GM12875 (cell line): Measurements from ENCODE around the gene UMAD1.

Experiments used
- H3K4me3 ChIP-seq: one replicate; pipeline ENCODE4 v1.5.1; 2011; ENCODE audit warnings: low read depth, low read length, control low read depth
- TF ChIP-seq, protein P1 (sequence below): IDR thresholded peaks from 2 replicates; pipeline ENCODE4 v1.5.1; 2011; ENCODE audit warnings: low read depth, mild to moderate bottlenecking, control low read depth, inconsistent platforms, low read length, moderate library complexity, borderline replicate concordance; ENCODE audit not compliant: insufficient read depth

The UMAD1 gene

GRCh38 chr7:7805511-7806153 lies 165.1 kb downstream of the UMAD1 start:
- H3K4me3 ChIP-seq: no peak overlapping the region
- TF ChIP-seq, protein P1, sequence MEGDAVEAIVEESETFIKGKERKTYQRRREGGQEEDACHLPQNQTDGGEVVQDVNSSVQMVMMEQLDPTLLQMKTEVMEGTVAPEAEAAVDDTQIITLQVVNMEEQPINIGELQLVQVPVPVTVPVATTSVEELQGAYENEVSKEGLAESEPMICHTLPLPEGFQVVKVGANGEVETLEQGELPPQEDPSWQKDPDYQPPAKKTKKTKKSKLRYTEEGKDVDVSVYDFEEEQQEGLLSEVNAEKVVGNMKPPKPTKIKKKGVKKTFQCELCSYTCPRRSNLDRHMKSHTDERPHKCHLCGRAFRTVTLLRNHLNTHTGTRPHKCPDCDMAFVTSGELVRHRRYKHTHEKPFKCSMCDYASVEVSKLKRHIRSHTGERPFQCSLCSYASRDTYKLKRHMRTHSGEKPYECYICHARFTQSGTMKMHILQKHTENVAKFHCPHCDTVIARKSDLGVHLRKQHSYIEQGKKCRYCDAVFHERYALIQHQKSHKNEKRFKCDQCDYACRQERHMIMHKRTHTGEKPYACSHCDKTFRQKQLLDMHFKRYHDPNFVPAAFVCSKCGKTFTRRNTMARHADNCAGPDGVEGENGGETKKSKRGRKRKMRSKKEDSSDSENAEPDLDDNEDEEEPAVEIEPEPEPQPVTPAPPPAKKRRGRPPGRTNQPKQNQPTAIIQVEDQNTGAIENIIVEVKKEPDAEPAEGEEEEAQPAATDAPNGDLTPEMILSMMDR: no peak

GRCh38 chr7:7808156-7808555 lies 167.6 kb downstream of the UMAD1 start:
- H3K4me3 ChIP-seq: no peak overlapping the region
- TF ChIP-seq, protein P1: no peak

DNA sequence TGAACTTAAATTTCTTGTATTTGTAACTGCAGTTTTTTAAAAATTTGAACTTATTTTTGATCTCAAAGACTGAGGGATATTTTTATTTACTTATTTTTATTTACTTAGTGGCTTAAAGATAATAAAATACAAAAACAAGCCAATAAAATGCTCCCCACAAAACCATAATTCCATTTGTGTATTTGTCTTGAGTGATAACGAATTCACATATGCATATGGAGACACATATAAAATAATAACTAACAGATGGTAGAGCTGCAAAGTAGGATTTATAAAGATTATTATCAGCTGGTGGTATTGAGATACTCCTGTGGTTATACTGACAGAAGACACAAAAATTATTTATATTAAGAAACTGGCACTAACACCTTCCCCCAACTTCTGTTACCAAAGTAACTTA lies 168.1 kb downstream of the UMAD1 start:
- no peak overlapping the region for H3K4me3 ChIP-seq
- TF ChIP-seq, protein P1: no peak

DNA sequence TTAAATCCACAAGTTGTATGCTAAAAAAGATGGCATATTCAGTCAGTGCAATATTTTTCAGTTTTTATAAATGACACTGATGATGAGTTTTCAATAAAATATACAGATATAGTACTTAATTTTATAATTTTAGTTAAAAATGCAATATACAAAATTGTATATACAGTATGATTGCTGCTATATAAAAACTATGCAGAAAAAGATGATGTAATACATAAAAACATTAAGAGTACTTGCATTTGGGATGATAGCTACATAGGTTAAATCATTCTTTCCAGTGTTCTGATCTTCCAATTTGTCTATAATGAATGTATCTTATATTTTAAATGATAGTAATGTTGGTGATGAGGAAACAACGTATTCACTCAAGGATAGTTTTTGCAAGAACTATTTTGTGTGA lies 169.8 kb downstream of the UMAD1 start:
- H3K4me3 ChIP-seq: no peak overlapping the region
- TF ChIP-seq, protein P1: no peak

GRCh38 chr7:7810826-7811225 lies 170.3 kb downstream of the UMAD1 start:
- H3K4me3 ChIP-seq: no peak overlapping the region
- TF ChIP-seq, protein P1: no peak

GRCh38 chr7:7812112-7812511 lies 171.6 kb downstream of the UMAD1 start:
- TF ChIP-seq, protein P1: no peak
- no peak overlapping the region for H3K4me3 ChIP-seq

DNA sequence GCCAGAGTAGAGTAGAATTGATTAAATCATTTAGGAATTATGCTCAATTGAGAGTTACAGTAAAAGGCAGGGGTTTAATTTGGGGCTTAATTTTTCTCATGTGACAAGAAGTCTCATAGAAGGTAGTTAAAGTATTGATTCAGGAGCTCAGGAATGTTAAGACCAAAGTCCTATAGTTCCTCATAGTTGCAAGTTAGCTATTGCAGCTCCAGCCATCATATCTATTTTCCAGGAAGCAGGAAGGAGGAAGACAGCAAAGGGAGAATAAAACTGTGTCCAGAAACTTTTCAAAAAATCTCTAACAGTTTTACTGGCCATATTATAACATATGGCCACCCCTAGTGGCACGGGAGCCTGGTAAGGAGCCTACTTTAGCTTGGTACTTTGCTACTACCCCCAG lies 174.8 kb downstream of the UMAD1 start:
- TF ChIP-seq, protein P1: no peak
- H3K4me3 ChIP-seq: no peak overlapping the region
